BJ (cell line): ENCODE results near the gene PEX11A. TPM values are rescaled to one million over a fixed set of nuclear protein-coding genes. Genes with fewer than 3 reads are reported as not detected.
A peak's percentile ranks its signal among the peaks of the same experiment; 100 is the strongest.

ENCODE experiments used
- CTCF ChIA-PET: fragments of 350-600 bp; formaldehyde crosslinking; extraction: SDS; loops from one replicate; lab custom pipeline; 2021; ENCODE audit warnings: antibody characterized with exemption, inconsistent platforms; lab: Yijun Ruan, JAX
- POLR2A ChIA-PET: fragments of 300-600 bp; sonication (Branson Sonifier 250); formaldehyde crosslinking; extraction: SDS; loops from one replicate; lab custom pipeline; 2021; ENCODE audit warnings: antibody characterized with exemption; lab: Charles Lee
- DNase-seq: peaks from one replicate; pipeline ENCODE4 v3.0.0-alpha.2; 2011; ENCODE audit warnings: low read depth
- H3K27me3 ChIP-seq: 2 replicates; pipeline ENCODE4 v1.6.0; 2011; ENCODE audit warnings: low read length; ENCODE audit not compliant: control insufficient read depth, insufficient read depth
- H3K36me3 ChIP-seq: 2 replicates; pipeline ENCODE4 v1.5.1; 2011; ENCODE audit warnings: low read length; ENCODE audit not compliant: control insufficient read depth, insufficient read depth
- H3K4me3 ChIP-seq: 2 replicates; pipeline ENCODE4 v1.5.1; 2011; ENCODE audit warnings: low read depth, mild to moderate bottlenecking, control low read depth, low read length
- CTCF ChIP-seq: IDR thresholded peaks from 2 replicates; pipeline ENCODE4 v1.5.1; 2011; ENCODE audit warnings: low read depth, mild to moderate bottlenecking, control low read depth, inconsistent platforms, low read length, moderate library complexity; ENCODE audit not compliant: insufficient read depth
- polyA plus RNA-seq: library from polyadenylated mRNA; depleted of rRNA; stranded (reverse); fragments of >200 nt; gene quantifications from 2 replicates; pipeline ENCODE4 v1.2.3, GENCODE V29; 2011

PEX11A gene
- polyA plus RNA-seq, 1 experiment, result 8.9 TPM

GRCh38 chr15:89654301-89654761, 36.2 kb downstream of the PEX11A start:
- Histone ChIP-seq H3K27me3 (no peaks in the 10 kb centered on the region), H3K36me3 (peaks cover 4% of the 10 kb centered on the region), H3K4me3 (peak overlapping the region; percentile 61)
- ChIA-PET CTCF (interaction anchor here (0.8 to 1.2 kb wide), 3 partner anchors 12 to 138 kb away, joined by 3 to 4 read pairs (median 3); partner anchors contain the start of gene MESP1), POLR2A (no interaction called here)
- TF ChIP-seq CTCF, result no peak
- DNase-seq, result no peak

GRCh38 chr15:89653578-89653977, 37.0 kb downstream of the PEX11A start:
- H3K36me3 ChIP-seq, result peaks cover 4% of the 10 kb centered on the region
- ChIA-PET CTCF (no interaction called here), POLR2A (no interaction called here)
- H3K27me3 ChIP-seq, result no peaks in the 10 kb centered on the region
- DNase-seq, result no peak
- no peak overlapping the region for H3K4me3 ChIP-seq
- no peak for TF ChIP-seq CTCF

- no peaks in the 10 kb centered on the region for H3K27me3 ChIP-seq
- ChIA-PET POLR2A (no interaction called here), CTCF (no interaction called here)
- no peak overlapping the region for H3K4me3 ChIP-seq
- no peak for DNase-seq
- peaks cover 7% of the 10 kb centered on the region for H3K36me3 ChIP-seq
- TF ChIP-seq CTCF, result no peak
Observed at GRCh38 chr15:89652666-89653065, 37.9 kb downstream of the PEX11A start.

GRCh38 chr15:89652131-89652530, 38.4 kb downstream of the PEX11A start:
- no peak for TF ChIP-seq CTCF
- H3K27me3 ChIP-seq, result no peaks in the 10 kb centered on the region
- POLR2A ChIA-PET, result no interaction called here
- CTCF ChIA-PET, result interaction anchor here (0.6 kb wide), 1 partner anchor 209 kb away, joined by 3 read pairs; no protein-coding TSS in a partner anchor
- no peak overlapping the region for H3K4me3 ChIP-seq
- H3K36me3 ChIP-seq, result peaks cover 7% of the 10 kb centered on the region
- DNase-seq, result no peak

- ChIA-PET CTCF (interaction anchor here (0.7 to 1.3 kb wide), 3 partner anchors 13 to 24 kb away, joined by 3 read pairs; no protein-coding TSS in a partner anchor), POLR2A (no interaction called here)
- no peak overlapping the region for H3K4me3 ChIP-seq
- peaks cover 17% of the 10 kb centered on the region for H3K36me3 ChIP-seq
- no peaks in the 10 kb centered on the region for H3K27me3 ChIP-seq
- no peak for DNase-seq
- no peak for TF ChIP-seq CTCF
Observed at GRCh38 chr15:89649716-89650115, 40.8 kb downstream of the PEX11A start.
